HepG2 (cell line): Measurements from ENCODE around the gene PHF13. TPM values are rescaled to one million over a fixed set of nuclear protein-coding genes. Genes with fewer than 3 reads are reported as not detected.

Experiments used
- CEBPG ChIP-seq: IDR thresholded peaks from 2 replicates; pipeline ENCODE4 v1.6.1; 2016
- CREB3 ChIP-seq: sonication (generic); formaldehyde crosslinking; IDR thresholded peaks from 2 replicates; pipeline ENCODE4 v1.5.0; 2020; ENCODE audit warnings: missing genetic modification reagents
- CSRNP1 ChIP-seq: sonication (generic); formaldehyde crosslinking; IDR thresholded peaks from 2 replicates; pipeline ENCODE4 v1.8.1; 2023; ENCODE audit warnings: mild to moderate bottlenecking, missing genetic modification reagents
- HNRNPUL1 ChIP-seq: fragments of 200-400 bp; formaldehyde crosslinking; IDR thresholded peaks from 2 replicates; pipeline ENCODE4 v1.6.1; 2017; ENCODE audit warnings: low read depth, mild to moderate bottlenecking, low read length, moderate library complexity
- MXD4 ChIP-seq: IDR thresholded peaks from 2 replicates; pipeline ENCODE4 v1.6.1; 2016; ENCODE audit warnings: mild to moderate bottlenecking, missing biosample characterization, missing genetic modification reagents
- POGZ ChIP-seq: sonication (generic); formaldehyde crosslinking; IDR thresholded peaks from 2 replicates; pipeline ENCODE4 v1.4.0; 2020; ENCODE audit warnings: mild to moderate bottlenecking, missing genetic modification reagents
- SNAI1 ChIP-seq: sonication (generic); formaldehyde crosslinking; IDR thresholded peaks from 2 replicates; pipeline ENCODE4 v1.5.0; 2020; ENCODE audit warnings: mild to moderate bottlenecking, missing genetic modification reagents, borderline replicate concordance
- TAF1 ChIP-seq: sonication (generic); formaldehyde crosslinking; IDR thresholded peaks from 2 replicates; pipeline ENCODE4 v1.4.0; 2020; ENCODE audit warnings: missing genetic modification reagents
- TBX3 ChIP-seq: fragments of 450-650 bp; IDR thresholded peaks from 2 replicates; pipeline ENCODE4 v1.6.1; 2017; ENCODE audit warnings: antibody characterized with exemption, mild to moderate bottlenecking, inconsistent platforms, borderline replicate concordance
- TCF7L2 ChIP-seq: IDR thresholded peaks from 2 replicates; pipeline ENCODE4 v1.6.1; 2011; ENCODE audit warnings: mild to moderate bottlenecking, low read depth, low read length, moderate library complexity
- YEATS4 ChIP-seq: sonication (generic); formaldehyde crosslinking; IDR thresholded peaks from 2 replicates; pipeline ENCODE4 v1.4.0; 2020; ENCODE audit warnings: missing genetic modification reagents, borderline replicate concordance
- ZMYM4 ChIP-seq: sonication (generic); formaldehyde crosslinking; IDR thresholded peaks from 2 replicates; pipeline ENCODE4 v1.8.1; 2023; ENCODE audit warnings: mild to moderate bottlenecking, missing genetic modification reagents
- ZNF232 ChIP-seq: sonication (generic); formaldehyde crosslinking; IDR thresholded peaks from 2 replicates; pipeline ENCODE4 v1.4.0; 2020; ENCODE audit warnings: missing genetic modification reagents, borderline replicate concordance
- ZNF280D ChIP-seq: sonication (generic); formaldehyde crosslinking; IDR thresholded peaks from 2 replicates; pipeline ENCODE4 v1.5.1; 2020; ENCODE audit warnings: mild to moderate bottlenecking, missing genetic modification reagents
- ZNF317 ChIP-seq: sonication (generic); formaldehyde crosslinking; IDR thresholded peaks from 2 replicates; pipeline ENCODE4 v1.5.0; 2020; ENCODE audit warnings: mild to moderate bottlenecking, missing genetic modification reagents
- ZNF33A ChIP-seq: sonication (generic); formaldehyde crosslinking; IDR thresholded peaks from 2 replicates; pipeline ENCODE4 v1.5.1; 2020; ENCODE audit warnings: missing genetic modification reagents, mild to moderate bottlenecking, moderate library complexity, borderline replicate concordance
- ZNF430 ChIP-seq: sonication (generic); formaldehyde crosslinking; IDR thresholded peaks from 2 replicates; pipeline ENCODE4 v1.9.0; 2021; ENCODE audit warnings: mild to moderate bottlenecking, missing genetic modification reagents
- ZNF552 ChIP-seq: sonication (generic); formaldehyde crosslinking; IDR thresholded peaks from 2 replicates; pipeline ENCODE4 v1.9.0; 2022; ENCODE audit warnings: missing genetic modification reagents, mild to moderate bottlenecking, borderline replicate concordance
- ZNF572 ChIP-seq: sonication (generic); formaldehyde crosslinking; IDR thresholded peaks from 2 replicates; pipeline ENCODE4 v1.5.1; 2020; ENCODE audit warnings: mild to moderate bottlenecking, missing genetic modification reagents
- ZNF891 ChIP-seq: sonication (generic); formaldehyde crosslinking; IDR thresholded peaks from 2 replicates; pipeline ENCODE4 v1.5.0; 2020; ENCODE audit warnings: mild to moderate bottlenecking, missing genetic modification reagents
- polyA plus RNA-seq, 8 experiments: library from polyadenylated mRNA; depleted of rRNA in 3 of 8; stranded (reverse) in 7 of 8; unstranded in 1 of 8; fragments of >200 nt; fragmentation: Illumina TruSeq in 4 of 8; extraction: Trizol in 4 of 8; gene quantifications; 2 replicates each; pipeline versions ENCODE4 v1.2.1 to v1.2.3, GENCODE V29; 2011 to 2016; ENCODE audit warnings: low read depth in 4 of 8, missing spikeins in 1 of 8, mixed read lengths in 1 of 8; ENCODE audit not compliant: insufficient read depth in 1 of 8
- total RNA-seq, 5 experiments: library from RNA; depleted of rRNA; stranded (reverse); fragments of >200 nt; fragmentation: Illumina TruSeq; extraction: Trizol; gene quantifications; 2 replicates each; pipeline ENCODE4 v1.2.3, GENCODE V29; 2016; ENCODE audit warnings: low read depth in 1 of 5

Gene PHF13
- total and polyA plus RNA-seq, 2 of the 13 experiments (the other 11 are each of a cell fraction or from before 2014, with no cell fraction given) = 4.7 to 7.4 TPM

- TF ChIP-seq ZNF280D (CRISPR knock-in tag) (no peak), TBX3 (no peak), ZNF891 (peak; percentile 32; the same call in 1 of the 2 replicates), CSRNP1 (0 out of 2 replicates have a peak, but pooled peaks have one; percentile 7), POGZ (CRISPR knock-in tag) (no peak), ZMYM4 (CRISPR knock-in tag) (no peak), ZNF317 (CRISPR knock-in tag) (peak; percentile 45; the same call in 1 of the 2 replicates), ZNF33A (CRISPR knock-in tag) (no peak), YEATS4 (CRISPR knock-in tag) (peak; percentile 44; the same call in 1 of the 2 replicates), MXD4 (CRISPR knock-in tag) (no peak), TCF7L2 (no peak), SNAI1 (CRISPR knock-in tag) (0 out of 2 replicates have a peak, but pooled peaks have one; percentile 52), ZNF430 (0 out of 2 replicates have a peak, but pooled peaks have one; percentile 53), TAF1 (peak; percentile 54; the same call in 1 of the 2 replicates), ZNF232 (CRISPR knock-in tag) (0 out of 2 replicates have a peak, but pooled peaks have one; percentile 13), HNRNPUL1 (no peak), ZNF572 (CRISPR knock-in tag) (peak; percentile 71; the same call in 1 of the 2 replicates), CEBPG (CRISPR knock-in tag) (no peak), CREB3 (CRISPR knock-in tag) (peak; percentile 15; the same call in 1 of the 2 replicates), ZNF552 (CRISPR knock-in tag) (no peak)
Measured at GRCh38 chr1:6612641-6613360, 730 bp upstream of the PHF13 start (continued).
